GM23248 (cell line): ENCODE measurements around the gene GP9.

Source experiments
- EZH2 ChIP-seq: fragments of 200-600 bp; sonication (generic); IDR thresholded peaks from 2 replicates; pipeline ENCODE4 v1.6.1; 2018; ENCODE audit warnings: antibody characterized with exemption, mild to moderate bottlenecking; ENCODE audit not compliant: insufficient read depth, poor library complexity, severe bottlenecking
- EZH2phosphoT487 ChIP-seq: fragments of 200-600 bp; sonication (generic); IDR thresholded peaks from 2 replicates; pipeline ENCODE4 v1.6.1; 2018; ENCODE audit warnings: antibody characterized with exemption, moderate library complexity, mild to moderate bottlenecking, low read depth; ENCODE audit not compliant: insufficient read depth

GRCh38 chr3:129046732-129047552 lies 13.6 kb upstream of the GP9 start:
- TF ChIP-seq EZH2 (no peak), EZH2phosphoT487 (no peak)
